ENCODE measurements around the gene EYA4. TPM values are rescaled to one million over a fixed set of nuclear protein-coding genes. Genes with fewer than 3 reads are reported as not detected.
A peak's percentile ranks its signal among the peaks of the same experiment; 100 is the strongest.

EYA4 gene
- not detected for total RNA-seq

- peaks cover 4% of the 10 kb centered on the region for H3K4me1 Mint-ChIP-seq
These were observed at the start of gene EYA4 for GRCh38 chr6:133241086-133241900. Gene EYA4, plus strand, starts transcription at chr6:133241357. Its CDS starts 33,424 bp downstream, at chr6:133274781.

GRCh38 chr6:133193396-133193795, 47.8 kb upstream of the EYA4 start:
- H3K27ac Mint-ChIP-seq = no peak overlapping the region
- H3K4me1 Mint-ChIP-seq = no peaks in the 10 kb centered on the region

More at GRCh38 chr6:133241086-133241900, at the start of gene EYA4:
- peak within 1 kb of the TSS; percentile 9 for H3K4me3 Mint-ChIP-seq
- no peaks in the 10 kb centered on the region for H3K36me3 Mint-ChIP-seq (ENCODE audit: low read depth)
- H3K27me3 Mint-ChIP-seq = peaks cover 43% of the 10 kb centered on the region
- H3K9me3 Mint-ChIP-seq = no peaks in the 10 kb centered on the region
- no peak for ATAC-seq (replicated peaks)
- no peak within 1 kb of the TSS for H3K27ac Mint-ChIP-seq

GRCh38 chr6:133198725-133199124, 42.4 kb upstream of the EYA4 start:
- ATAC-seq (replicated peaks) = no peak
- peaks cover 4% of the 10 kb centered on the region for H3K9me3 Mint-ChIP-seq
- no peaks in the 10 kb centered on the region for H3K36me3 Mint-ChIP-seq (ENCODE audit: low read depth)
- H3K27me3 Mint-ChIP-seq = peaks cover 6% of the 10 kb centered on the region
- no peak overlapping the region for H3K4me3 Mint-ChIP-seq
- no peaks in the 10 kb centered on the region for H3K4me1 Mint-ChIP-seq
- no peak overlapping the region for H3K27ac Mint-ChIP-seq

More at GRCh38 chr6:133193396-133193795, 47.8 kb upstream of the EYA4 start:
- no peaks in the 10 kb centered on the region for H3K27me3 Mint-ChIP-seq
- peaks cover 4% of the 10 kb centered on the region for H3K9me3 Mint-ChIP-seq
- ATAC-seq (replicated peaks) = no peak
- H3K4me3 Mint-ChIP-seq = no peak overlapping the region
- no peaks in the 10 kb centered on the region for H3K36me3 Mint-ChIP-seq (ENCODE audit: low read depth)

- H3K36me3 Mint-ChIP-seq (ENCODE audit: low read depth) = no peaks in the 10 kb centered on the region
- peaks cover 10% of the 10 kb centered on the region for H3K27me3 Mint-ChIP-seq
- no peak for ATAC-seq (replicated peaks)
- H3K4me3 Mint-ChIP-seq = no peak overlapping the region
- no peaks in the 10 kb centered on the region for H3K4me1 Mint-ChIP-seq
- H3K27ac Mint-ChIP-seq = no peak overlapping the region
- peaks cover 4% of the 10 kb centered on the region for H3K9me3 Mint-ChIP-seq
These were observed 39.9 kb upstream of the EYA4 start for GRCh38 chr6:133201231-133201630.

- H3K36me3 Mint-ChIP-seq (ENCODE audit: low read depth) = no peaks in the 10 kb centered on the region
- H3K4me1 Mint-ChIP-seq = no peaks in the 10 kb centered on the region
- peaks cover 10% of the 10 kb centered on the region for H3K27me3 Mint-ChIP-seq
- no peak overlapping the region for H3K4me3 Mint-ChIP-seq
- ATAC-seq (replicated peaks) = no peak
- no peak overlapping the region for H3K27ac Mint-ChIP-seq
- H3K9me3 Mint-ChIP-seq = peaks cover 4% of the 10 kb centered on the region
These were observed 38.4 kb upstream of the EYA4 start for GRCh38 chr6:133202610-133203343.

- Mint-ChIP-seq H3K9me3 (peaks cover 4% of the 10 kb centered on the region), H3K27ac (no peak overlapping the region), H3K27me3 (peaks cover 10% of the 10 kb centered on the region), H3K36me3 (ENCODE audit: low read depth) (no peaks in the 10 kb centered on the region), H3K4me1 (no peaks in the 10 kb centered on the region), H3K4me3 (no peak overlapping the region)
- ATAC-seq (replicated peaks) = no peak
These were observed 37.8 kb upstream of the EYA4 start for GRCh38 chr6:133203344-133203697.

GRCh38 chr6:133205304-133205703, 35.9 kb upstream of the EYA4 start:
- H3K27me3 Mint-ChIP-seq = peaks cover 6% of the 10 kb centered on the region
- H3K27ac Mint-ChIP-seq = no peak overlapping the region
- ATAC-seq (replicated peaks) = no peak
- no peaks in the 10 kb centered on the region for H3K36me3 Mint-ChIP-seq (ENCODE audit: low read depth)
- H3K4me1 Mint-ChIP-seq = no peaks in the 10 kb centered on the region
- peaks cover 9% of the 10 kb centered on the region for H3K9me3 Mint-ChIP-seq
- H3K4me3 Mint-ChIP-seq = no peak overlapping the region

GRCh38 chr6:133206942-133207341, 34.2 kb upstream of the EYA4 start:
- no peak for ATAC-seq (replicated peaks)
- Mint-ChIP-seq H3K36me3 (ENCODE audit: low read depth) (no peaks in the 10 kb centered on the region), H3K27me3 (peaks cover 6% of the 10 kb centered on the region), H3K27ac (no peak overlapping the region), H3K4me1 (no peaks in the 10 kb centered on the region), H3K9me3 (peaks cover 9% of the 10 kb centered on the region), H3K4me3 (no peak overlapping the region)

GRCh38 chr6:133207754-133208153, 33.4 kb upstream of the EYA4 start:
- H3K4me3 Mint-ChIP-seq = no peak overlapping the region
- H3K27me3 Mint-ChIP-seq = peaks cover 3% of the 10 kb centered on the region
- H3K4me1 Mint-ChIP-seq = no peaks in the 10 kb centered on the region
- H3K27ac Mint-ChIP-seq = no peak overlapping the region
- no peaks in the 10 kb centered on the region for H3K36me3 Mint-ChIP-seq (ENCODE audit: low read depth)
- ATAC-seq (replicated peaks) = no peak
- H3K9me3 Mint-ChIP-seq = peaks cover 5% of the 10 kb centered on the region

- Mint-ChIP-seq H3K9me3 (peaks cover 5% of the 10 kb centered on the region), H3K4me3 (no peak overlapping the region), H3K27ac (no peak overlapping the region)
These were observed 32.9 kb upstream of the EYA4 start for GRCh38 chr6:133208183-133208755.

GRCh38 chr6:133214267-133214666, 26.9 kb upstream of the EYA4 start:
- Mint-ChIP-seq H3K27me3 (no peaks in the 10 kb centered on the region), H3K4me1 (no peaks in the 10 kb centered on the region), H3K27ac (no peak overlapping the region), H3K9me3 (peaks cover 5% of the 10 kb centered on the region), H3K4me3 (no peak overlapping the region), H3K36me3 (ENCODE audit: low read depth) (no peaks in the 10 kb centered on the region)
- no peak for ATAC-seq (replicated peaks)

More at GRCh38 chr6:133208183-133208755, 32.9 kb upstream of the EYA4 start:
- Mint-ChIP-seq H3K27me3 (peaks cover 3% of the 10 kb centered on the region), H3K36me3 (ENCODE audit: low read depth) (no peaks in the 10 kb centered on the region), H3K4me1 (no peaks in the 10 kb centered on the region)
- ATAC-seq (replicated peaks) = no peak

GRCh38 chr6:133218852-133219251, 22.3 kb upstream of the EYA4 start:
- no peak overlapping the region for H3K27ac Mint-ChIP-seq
- H3K4me3 Mint-ChIP-seq = no peak overlapping the region
- H3K36me3 Mint-ChIP-seq (ENCODE audit: low read depth) = no peaks in the 10 kb centered on the region
- H3K4me1 Mint-ChIP-seq = no peaks in the 10 kb centered on the region
- H3K27me3 Mint-ChIP-seq = no peaks in the 10 kb centered on the region
- ATAC-seq (replicated peaks) = no peak
- H3K9me3 Mint-ChIP-seq = no peaks in the 10 kb centered on the region

GRCh38 chr6:133223452-133224029, 17.6 kb upstream of the EYA4 start:
- no peak overlapping the region for H3K4me3 Mint-ChIP-seq
- no peaks in the 10 kb centered on the region for H3K36me3 Mint-ChIP-seq (ENCODE audit: low read depth)
- no peaks in the 10 kb centered on the region for H3K27me3 Mint-ChIP-seq
- no peaks in the 10 kb centered on the region for H3K4me1 Mint-ChIP-seq
- no peak overlapping the region for H3K27ac Mint-ChIP-seq
- ATAC-seq (replicated peaks) = no peak
- no peaks in the 10 kb centered on the region for H3K9me3 Mint-ChIP-seq

- H3K27ac Mint-ChIP-seq = no peak overlapping the region
- H3K4me3 Mint-ChIP-seq = no peak overlapping the region
- no peaks in the 10 kb centered on the region for H3K27me3 Mint-ChIP-seq
- H3K4me1 Mint-ChIP-seq = no peaks in the 10 kb centered on the region
- ATAC-seq (replicated peaks) = no peak
- no peaks in the 10 kb centered on the region for H3K36me3 Mint-ChIP-seq (ENCODE audit: low read depth)
- no peaks in the 10 kb centered on the region for H3K9me3 Mint-ChIP-seq
These were observed 15.6 kb upstream of the EYA4 start for GRCh38 chr6:133225560-133225959.

All from activated T-helper 17 cell treated with anti-CD3 and anti-CD28 coated beads, Interleukin-2, amount 50 U/mL, for 72 hours (primary cell).